Mesenchymal stem cell (in vitro differentiated cells and primary cell): Measurements from ENCODE around the gene NDE1.

Experiments used
- DNase-seq: peaks from one replicate; pipeline ENCODE4 v3.0.0-alpha.2; 2013
- H2AFZ ChIP-seq: one replicate; pipeline ENCODE4 v1.6.1; 2013; ENCODE audit warnings: low read depth, mild to moderate bottlenecking, control low read depth, inconsistent platforms, low read length, moderate library complexity
- H2AK5ac ChIP-seq: 2 replicates; pipeline ENCODE4 v1.6.1; 2013; ENCODE audit warnings: low read length, moderate library complexity, mild to moderate bottlenecking, inconsistent platforms; ENCODE audit not compliant: severe bottlenecking
- H2BK120ac ChIP-seq: one replicate; pipeline ENCODE4 v1.6.1; 2013; ENCODE audit warnings: low read depth, mild to moderate bottlenecking, inconsistent platforms, low read length, moderate library complexity
- H2BK12ac ChIP-seq, 2 experiments: one replicate each; pipeline ENCODE4 v1.6.1; 2013; ENCODE audit warnings: inconsistent platforms in 2 of 2, low read length in 2 of 2, mild to moderate bottlenecking in 2 of 2, moderate library complexity in 2 of 2, control low read depth in 1 of 2
- H2BK15ac ChIP-seq: one replicate; pipeline ENCODE4 v1.6.1; 2013; ENCODE audit warnings: mild to moderate bottlenecking, low read depth, inconsistent platforms; ENCODE audit not compliant: poor library complexity, severe bottlenecking
- H2BK5ac ChIP-seq: 2 replicates; pipeline ENCODE4 v1.6.1; 2013; ENCODE audit warnings: low read depth, mild to moderate bottlenecking, low read length, control low read depth, inconsistent platforms; ENCODE audit not compliant: poor library complexity, severe bottlenecking
- H3K14ac ChIP-seq, 2 experiments: one replicate each; pipeline ENCODE4 v1.6.1; 2013; ENCODE audit warnings: inconsistent platforms in 2 of 2, low read length in 2 of 2, control low read depth in 1 of 2, mild to moderate bottlenecking in 1 of 2, moderate library complexity in 1 of 2
- H3K18ac ChIP-seq, 2 experiments: one replicate each; pipeline ENCODE4 v1.6.1; 2013; ENCODE audit warnings: inconsistent platforms in 2 of 2, low read length in 2 of 2, control low read depth in 1 of 2, low read depth in 1 of 2, mild to moderate bottlenecking in 1 of 2
- H3K23ac ChIP-seq, 2 experiments: one replicate each; pipeline ENCODE4 v1.6.1; 2013; ENCODE audit warnings: inconsistent platforms in 2 of 2, low read length in 2 of 2, mild to moderate bottlenecking in 2 of 2, moderate library complexity in 2 of 2, control low read depth in 1 of 2
- H3K27ac ChIP-seq: 2 replicates; pipeline ENCODE4 v1.5.1; 2013; ENCODE audit warnings: mild to moderate bottlenecking, moderate library complexity, low read length, control low read depth, inconsistent platforms; ENCODE audit not compliant: poor library complexity, severe bottlenecking
- H3K27me3 ChIP-seq, 2 experiments: 2 replicates each; pipeline versions ENCODE4 v1.6.1 to v1.7.0; 2013; ENCODE audit warnings: low read length in 2 of 2, mild to moderate bottlenecking in 2 of 2, moderate library complexity in 2 of 2, control low read depth in 1 of 2, inconsistent platforms in 1 of 2; ENCODE audit not compliant: control insufficient read depth in 1 of 2, insufficient read depth in 1 of 2
- H3K36me3 ChIP-seq, 2 experiments: 2 replicates each; pipeline versions ENCODE4 v1.6.1 to v1.7.0; 2013; ENCODE audit warnings: low read length in 2 of 2, control low read depth in 1 of 2, inconsistent platforms in 1 of 2, low read depth in 1 of 2, mild to moderate bottlenecking in 1 of 2; ENCODE audit not compliant: insufficient read depth in 2 of 2, control insufficient read depth in 1 of 2
- H3K4ac ChIP-seq, 2 experiments: one replicate each; pipeline ENCODE4 v1.6.1; 2013; ENCODE audit warnings: inconsistent platforms in 2 of 2, low read length in 2 of 2, mild to moderate bottlenecking in 2 of 2, moderate library complexity in 2 of 2, control low read depth in 1 of 2, low read depth in 1 of 2
- H3K4me1 ChIP-seq: 2 replicates; pipeline ENCODE4 v1.6.1; 2013; ENCODE audit warnings: low read depth, low read length, control low read depth; ENCODE audit not compliant: control insufficient read depth, insufficient read depth
- H3K4me2 ChIP-seq: 2 replicates; pipeline ENCODE4 v1.6.1; 2013; ENCODE audit warnings: low read length, mild to moderate bottlenecking, inconsistent platforms; ENCODE audit not compliant: poor library complexity, severe bottlenecking
- H3K4me3 ChIP-seq, 2 experiments: 2 replicates each; pipeline versions ENCODE4 v1.5.1 to v1.7.0; 2013; ENCODE audit warnings: low read length in 2 of 2, mild to moderate bottlenecking in 2 of 2, control low read depth in 1 of 2, low read depth in 1 of 2; ENCODE audit not compliant: insufficient read depth in 1 of 2
- H3K79me1 ChIP-seq: replicated peaks from 2 replicates; pipeline ENCODE4 v1.6.1; 2013; ENCODE audit warnings: mild to moderate bottlenecking, control low read depth, low read length, inconsistent platforms; ENCODE audit not compliant: poor library complexity, severe bottlenecking
- H3K9ac ChIP-seq: 2 replicates; pipeline ENCODE4 v1.7.0; 2013; ENCODE audit warnings: mild to moderate bottlenecking, low read length, moderate library complexity
- H3K9me3 ChIP-seq: 2 replicates; pipeline ENCODE4 v1.7.0; 2013; ENCODE audit warnings: mild to moderate bottlenecking, low read length; ENCODE audit not compliant: control insufficient read depth
- H4K8ac ChIP-seq: one replicate; pipeline ENCODE4 v1.6.1; 2013; ENCODE audit warnings: inconsistent platforms, mild to moderate bottlenecking, low read length, moderate library complexity
- H4K91ac ChIP-seq: one replicate; pipeline ENCODE4 v1.6.1; 2013; ENCODE audit warnings: mild to moderate bottlenecking, low read length, inconsistent platforms
- WGBS: methylation state at CpG from one replicate; pipeline ENCODE4 v1.1.7; 2013; ENCODE audit warnings: mixed read lengths; 5-methylcytosine and 5-hydroxymethylcytosine counted together

NDE1 gene

GRCh38 chr16:15616475-15617165 lies 33.4 kb upstream of the NDE1 start:
- Histone ChIP-seq H3K9me3 (no peaks in the 10 kb centered on the region), H4K91ac (no peak overlapping the region), H3K18ac (no peak overlapping the region)

DNA sequence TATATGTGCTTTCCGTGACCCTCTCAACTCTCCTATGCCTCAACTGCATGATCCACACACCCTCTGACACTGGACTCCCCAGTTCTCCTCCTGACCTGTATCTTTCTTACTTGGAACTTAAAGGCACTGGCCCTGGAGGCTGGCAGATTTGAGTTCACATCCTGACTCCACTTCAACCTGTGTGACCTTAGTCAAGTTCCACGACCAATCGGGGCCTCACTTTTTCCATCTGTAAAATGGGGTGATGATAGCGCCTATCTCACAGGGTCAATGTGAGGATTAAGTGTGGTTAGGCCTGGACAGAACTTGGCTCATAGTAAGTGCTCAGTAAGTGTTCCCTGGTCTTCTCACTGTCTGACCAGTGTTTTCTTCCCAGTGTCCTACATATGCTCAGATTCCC lies 32.1 kb upstream of the NDE1 start:
- Histone ChIP-seq H2AK5ac (no peak overlapping the region), H2AFZ (no peak overlapping the region), H2BK5ac (no peak overlapping the region), H2BK12ac (no peak overlapping the region), H3K4me3 (no peak overlapping the region), H3K23ac (no peak overlapping the region), H3K79me1 (peaks cover 4% of the 10 kb centered on the region), H2BK15ac (no peak overlapping the region), H3K4me2 (no peak overlapping the region), H3K27ac (no peak overlapping the region), H4K91ac (no peak overlapping the region), H4K8ac (no peak overlapping the region), H3K36me3 (peaks cover 51 to 92% of the 10 kb centered on the region in 2 experiments), H3K4me1 (peaks cover 8% of the 10 kb centered on the region), H3K27me3 (no peaks in the 10 kb centered on the region), H3K9ac (no peak overlapping the region), H2BK120ac (no peak overlapping the region), H3K18ac (no peak overlapping the region), H3K9me3 (no peaks in the 10 kb centered on the region), H3K14ac (no peak overlapping the region), H3K4ac (no peak overlapping the region)
- no peak for DNase-seq
- WGBS = 100% methylated on average over 4 of the region's 4 CpGs

More at GRCh38 chr16:15616475-15617165, 33.4 kb upstream of the NDE1 start:
- Histone ChIP-seq H3K36me3 (peaks cover 46 to 92% of the 10 kb centered on the region in 2 experiments), H3K4me2 (no peak overlapping the region), H3K27me3 (no peaks in the 10 kb centered on the region), H2BK5ac (no peak overlapping the region), H3K14ac (no peak overlapping the region), H3K4me3 (no peak overlapping the region), H2AFZ (no peak overlapping the region), H3K27ac (no peak overlapping the region), H2BK120ac (no peak overlapping the region), H3K4me1 (peaks cover 7% of the 10 kb centered on the region), H3K4ac (no peak overlapping the region), H2AK5ac (no peak overlapping the region), H2BK12ac (no peak overlapping the region), H3K79me1 (peaks cover 1% of the 10 kb centered on the region), H4K8ac (no peak overlapping the region), H3K9ac (no peak overlapping the region), H2BK15ac (no peak overlapping the region), H3K23ac (no peak overlapping the region)
- DNase-seq = no peak
- 98% methylated on average over 11 of the region's 11 CpGs for whole genome bisulfite sequencing

DNA sequence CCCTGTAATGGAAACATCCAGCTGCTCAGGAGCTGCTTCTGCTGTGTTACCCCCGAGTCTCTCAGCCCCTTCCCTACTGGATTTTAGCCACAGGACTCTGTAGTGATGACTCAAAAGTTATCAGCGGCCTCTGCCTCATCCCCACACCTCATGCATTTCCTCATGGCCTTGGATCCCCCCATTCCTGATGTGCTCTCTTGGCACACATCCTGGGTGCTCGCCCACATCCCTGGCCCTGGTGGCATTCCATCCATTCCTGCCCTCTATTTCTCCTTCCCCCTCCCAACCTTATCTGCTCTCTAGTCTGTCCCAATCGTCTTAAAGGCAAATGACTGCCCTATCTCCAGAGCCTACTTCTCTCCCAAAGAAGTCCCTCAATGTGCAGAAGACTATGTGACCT lies 31.7 kb upstream of the NDE1 start:
- Histone ChIP-seq H2BK120ac (no peak overlapping the region), H3K79me1 (peaks cover 4% of the 10 kb centered on the region), H2AFZ (no peak overlapping the region), H4K91ac (no peak overlapping the region), H3K9ac (no peak overlapping the region), H2AK5ac (no peak overlapping the region), H3K36me3 (peaks cover 52 to 90% of the 10 kb centered on the region in 2 experiments), H2BK12ac (no peak overlapping the region), H3K4me1 (peaks cover 8% of the 10 kb centered on the region), H2BK5ac (no peak overlapping the region), H3K9me3 (no peaks in the 10 kb centered on the region), H3K18ac (no peak overlapping the region), H3K4me3 (no peak overlapping the region), H3K27ac (no peak overlapping the region), H2BK15ac (no peak overlapping the region), H3K4me2 (peak overlapping the region; percentile 10), H3K23ac (no peak overlapping the region), H3K14ac (no peak overlapping the region), H4K8ac (no peak overlapping the region), H3K27me3 (no peaks in the 10 kb centered on the region), H3K4ac (no peak overlapping the region)
- no peak for DNase-seq
- WGBS = 96% methylated on average over 4 of the region's 4 CpGs

DNA sequence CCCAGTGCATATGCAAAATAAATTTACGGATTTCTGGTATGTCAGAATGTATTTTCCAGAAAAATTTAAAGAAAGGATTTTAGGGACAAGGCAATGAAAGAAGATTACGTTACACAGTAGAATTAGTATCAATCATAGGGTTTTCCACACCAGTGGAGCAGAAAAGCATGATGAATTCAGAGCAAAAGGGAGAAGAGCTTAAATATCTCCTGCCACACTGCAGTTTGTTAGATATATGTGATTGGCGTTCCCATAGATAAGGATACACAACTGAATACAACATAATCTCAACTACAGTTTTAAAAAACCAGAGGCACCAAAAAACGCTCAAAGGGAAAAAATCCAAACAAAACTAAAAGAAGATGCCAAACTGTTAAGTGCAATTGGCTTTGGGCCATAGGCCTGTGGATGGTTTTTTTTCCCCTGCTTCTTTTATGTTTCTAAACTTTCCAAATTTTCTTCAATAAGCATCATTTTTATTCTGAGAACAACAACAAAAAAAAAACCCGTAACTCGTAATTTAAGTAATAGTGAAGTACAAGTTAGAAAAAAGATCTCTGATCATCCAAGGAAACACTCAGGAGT lies 29.3 kb upstream of the NDE1 start:
- H2BK12ac ChIP-seq = no peak overlapping the region
- no peak overlapping the region for H2BK15ac ChIP-seq
- H3K4ac ChIP-seq = no peak overlapping the region
- H2AK5ac ChIP-seq = no peak overlapping the region
- H3K27ac ChIP-seq = no peak overlapping the region
- H3K36me3 ChIP-seq = peaks cover 59 to 97% of the 10 kb centered on the region in 2 experiments
- H3K9me3 ChIP-seq = no peaks in the 10 kb centered on the region
- no peak for DNase-seq
- H3K79me1 ChIP-seq = peaks cover 7% of the 10 kb centered on the region
- no peak overlapping the region for H3K23ac ChIP-seq
- H4K8ac ChIP-seq = no peak overlapping the region
- H3K4me3 ChIP-seq = no peak overlapping the region
- H3K27me3 ChIP-seq = no peaks in the 10 kb centered on the region
- WGBS = 85% methylated on average over 3 of the region's 6 CpGs
- H4K91ac ChIP-seq = no peak overlapping the region
- no peak overlapping the region for H2BK5ac ChIP-seq
- H2BK120ac ChIP-seq = no peak overlapping the region
- no peak overlapping the region for H3K4me2 ChIP-seq
- H2AFZ ChIP-seq = no peak overlapping the region
- H3K4me1 ChIP-seq = peaks cover 6% of the 10 kb centered on the region
- no peak overlapping the region for H3K14ac ChIP-seq
- no peak overlapping the region for H3K9ac ChIP-seq
- no peak overlapping the region for H3K18ac ChIP-seq
